T1000 (cell line): ENCODE results near the gene WDR53.
"Not testable (repeated sequence)": the region's sequence is repeated elsewhere in the genome, so short reads cannot be mapped to it uniquely, and the experiment has no call there.

Source experiments
- DNase-seq: peaks from one replicate; lab custom pipeline; 2025; ENCODE audit warnings: mixed read lengths; lab: John Stamatoyannopoulos, UW

The WDR53 gene

GRCh38 chr3:196517919-196518318 is 50.4 kb downstream of the WDR53 start:
- no peak for DNase-seq

GRCh38 chr3:196517162-196517800 is 51.1 kb downstream of the WDR53 start:
- no peak for DNase-seq

GRCh38 chr3:196514913-196515621 is 53.3 kb downstream of the WDR53 start, which contains the start of gene SMCO1:
SMCO1 (minus strand) TSS chr3:196515346; CDS start chr3:196515209, 137 bp downstream.
- no peak for DNase-seq

GRCh38 chr3:196514350-196514716 is 54.0 kb downstream of the WDR53 start:
- no peak for DNase-seq

GRCh38 chr3:196513697-196514349 is 54.5 kb downstream of the WDR53 start:
- DNase-seq = no peak

- not testable (repeated sequence) for DNase-seq
These were observed 56.5 kb downstream of the WDR53 start for GRCh38 chr3:196511646-196512425.

- DNase-seq = not testable (repeated sequence)
These were observed 57.2 kb downstream of the WDR53 start for GRCh38 chr3:196511108-196511507.

- no peak for DNase-seq
These were observed 61.7 kb downstream of the WDR53 start for GRCh38 chr3:196506687-196507086.

- no peak for DNase-seq
These were observed 63.8 kb downstream of the WDR53 start for GRCh38 chr3:196504556-196504955.
